ENCODE measurements around the gene TMEM131L. TPM values are rescaled to one million over a fixed set of nuclear protein-coding genes. Genes with fewer than 3 reads are reported as not detected.

Gene TMEM131L
- total RNA-seq, 2 donors from 2014 or later = 4.8 to 6.2 TPM

DNA sequence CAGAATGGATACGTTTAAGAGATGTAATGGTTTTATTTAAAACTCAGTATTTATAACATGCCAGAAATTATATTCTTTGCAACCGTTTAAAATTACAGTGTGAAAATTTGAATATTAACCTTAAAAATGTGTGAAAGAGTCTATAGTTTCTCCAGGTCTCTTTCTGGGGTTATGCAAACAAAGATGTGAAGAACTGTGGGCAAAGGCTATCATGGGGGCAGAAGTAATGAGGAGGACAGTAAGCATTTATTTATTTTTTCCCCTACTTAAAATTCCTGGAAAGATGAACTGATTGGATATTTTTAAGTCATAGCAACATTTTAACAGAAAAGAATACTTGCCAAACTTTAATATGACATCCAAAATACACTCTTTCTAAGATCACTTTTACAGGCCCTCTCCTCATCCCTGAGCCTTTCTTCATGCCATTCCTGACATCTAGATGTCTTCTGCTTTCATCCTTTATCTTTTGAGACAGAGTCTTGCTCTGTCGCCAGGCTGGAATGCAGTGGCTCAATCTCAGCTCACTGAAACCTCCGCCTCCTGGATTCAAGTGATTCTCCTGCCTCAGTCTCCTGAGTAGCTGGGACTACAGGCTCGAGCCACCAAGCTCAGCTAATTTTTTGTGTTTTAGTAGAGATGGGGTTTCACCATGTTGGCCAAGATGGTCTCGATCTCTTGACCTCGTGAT lies 46.1 kb downstream of the TMEM131L start:
- DNase-seq = peak; percentile 12
- Histone ChIP-seq H3K4me3 (no peak overlapping the region), H3K4me1 (peaks cover 3% of the 10 kb centered on the region), H3K9ac (ENCODE audit: low read depth in 2 of 2, low read length in 2 of 2) (no peak overlapping the region), H3K36me3 (no peaks in the 10 kb centered on the region), H3K27me3 (no peaks in the 10 kb centered on the region), H3K9me3 (no peaks in the 10 kb centered on the region), H3K27ac (no peak overlapping the region)
- TF ChIP-seq, protein P1, sequence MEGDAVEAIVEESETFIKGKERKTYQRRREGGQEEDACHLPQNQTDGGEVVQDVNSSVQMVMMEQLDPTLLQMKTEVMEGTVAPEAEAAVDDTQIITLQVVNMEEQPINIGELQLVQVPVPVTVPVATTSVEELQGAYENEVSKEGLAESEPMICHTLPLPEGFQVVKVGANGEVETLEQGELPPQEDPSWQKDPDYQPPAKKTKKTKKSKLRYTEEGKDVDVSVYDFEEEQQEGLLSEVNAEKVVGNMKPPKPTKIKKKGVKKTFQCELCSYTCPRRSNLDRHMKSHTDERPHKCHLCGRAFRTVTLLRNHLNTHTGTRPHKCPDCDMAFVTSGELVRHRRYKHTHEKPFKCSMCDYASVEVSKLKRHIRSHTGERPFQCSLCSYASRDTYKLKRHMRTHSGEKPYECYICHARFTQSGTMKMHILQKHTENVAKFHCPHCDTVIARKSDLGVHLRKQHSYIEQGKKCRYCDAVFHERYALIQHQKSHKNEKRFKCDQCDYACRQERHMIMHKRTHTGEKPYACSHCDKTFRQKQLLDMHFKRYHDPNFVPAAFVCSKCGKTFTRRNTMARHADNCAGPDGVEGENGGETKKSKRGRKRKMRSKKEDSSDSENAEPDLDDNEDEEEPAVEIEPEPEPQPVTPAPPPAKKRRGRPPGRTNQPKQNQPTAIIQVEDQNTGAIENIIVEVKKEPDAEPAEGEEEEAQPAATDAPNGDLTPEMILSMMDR (IDR thresholded peaks at IDR 0.05) = no peak
- intact Hi-C loops (cut with DNase I) = no loop called here

DNA sequence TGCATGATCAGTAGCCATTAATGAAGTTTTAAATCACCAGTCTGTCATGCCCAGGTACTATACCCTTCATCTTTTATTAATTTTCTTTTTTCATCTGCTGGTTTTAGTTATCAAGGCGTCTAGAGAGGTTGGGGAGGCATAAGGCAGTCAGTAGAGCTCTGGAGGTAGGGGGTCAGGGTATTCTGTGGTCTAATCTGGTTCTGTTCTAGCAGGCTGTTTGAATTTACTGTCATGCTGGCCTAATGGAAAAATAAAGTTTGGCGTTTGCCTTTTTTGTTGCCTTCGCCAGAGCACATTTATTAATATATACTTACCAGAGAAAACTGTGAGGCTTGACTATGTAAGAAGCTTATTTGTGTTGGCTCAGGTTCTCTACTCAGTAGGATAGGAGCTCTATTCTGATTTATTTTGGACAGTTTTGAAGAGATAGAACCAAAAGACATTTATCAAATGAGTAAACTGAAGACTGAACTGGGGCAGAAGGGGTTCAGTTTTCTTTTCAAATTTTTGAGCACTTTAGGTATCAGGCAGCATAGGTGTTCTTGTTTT lies 46.9 kb downstream of the TMEM131L start:
- intact Hi-C loops (cut with DNase I) = no loop called here
- Histone ChIP-seq H3K27me3 (no peaks in the 10 kb centered on the region), H3K4me3 (no peak overlapping the region), H3K27ac (no peak overlapping the region), H3K36me3 (no peaks in the 10 kb centered on the region), H3K4me1 (peaks cover 3% of the 10 kb centered on the region), H3K9ac (ENCODE audit: low read depth in 2 of 2, low read length in 2 of 2) (no peak overlapping the region), H3K9me3 (no peaks in the 10 kb centered on the region)
- no peak for DNase-seq
- TF ChIP-seq, protein P1 (IDR thresholded peaks at IDR 0.05) = no peak

DNA sequence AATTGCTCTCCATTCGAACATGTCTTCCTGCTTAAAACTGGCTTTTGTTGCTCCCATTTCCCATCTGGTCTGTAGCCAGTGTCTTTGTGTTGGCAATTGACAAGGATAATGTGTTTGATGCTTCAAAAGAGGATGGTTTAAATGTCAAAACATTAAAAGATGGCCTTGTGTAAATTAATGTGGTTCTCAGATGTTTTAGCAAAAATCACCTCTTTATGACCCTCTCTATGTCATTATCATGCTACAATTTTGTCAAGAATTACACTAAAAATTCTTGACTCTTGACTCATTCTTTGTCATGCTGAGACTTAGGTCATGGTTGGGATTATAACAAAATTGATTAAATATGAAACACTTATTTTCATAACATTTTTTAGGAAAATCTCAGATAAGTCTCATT lies 47.4 kb downstream of the TMEM131L start:
- intact Hi-C loops (cut with DNase I) = no loop called here
- no peak overlapping the region for H3K4me3 ChIP-seq
- DNase-seq = no peak
- H3K9me3 ChIP-seq = no peaks in the 10 kb centered on the region
- peaks cover 3% of the 10 kb centered on the region for H3K4me1 ChIP-seq
- H3K27ac ChIP-seq = no peak overlapping the region
- H3K36me3 ChIP-seq = no peaks in the 10 kb centered on the region
- no peak overlapping the region for H3K9ac ChIP-seq (ENCODE audit: low read depth in 2 of 2, low read length in 2 of 2)
- H3K27me3 ChIP-seq = no peaks in the 10 kb centered on the region
- TF ChIP-seq, protein P1 (IDR thresholded peaks at IDR 0.05) = no peak

DNA sequence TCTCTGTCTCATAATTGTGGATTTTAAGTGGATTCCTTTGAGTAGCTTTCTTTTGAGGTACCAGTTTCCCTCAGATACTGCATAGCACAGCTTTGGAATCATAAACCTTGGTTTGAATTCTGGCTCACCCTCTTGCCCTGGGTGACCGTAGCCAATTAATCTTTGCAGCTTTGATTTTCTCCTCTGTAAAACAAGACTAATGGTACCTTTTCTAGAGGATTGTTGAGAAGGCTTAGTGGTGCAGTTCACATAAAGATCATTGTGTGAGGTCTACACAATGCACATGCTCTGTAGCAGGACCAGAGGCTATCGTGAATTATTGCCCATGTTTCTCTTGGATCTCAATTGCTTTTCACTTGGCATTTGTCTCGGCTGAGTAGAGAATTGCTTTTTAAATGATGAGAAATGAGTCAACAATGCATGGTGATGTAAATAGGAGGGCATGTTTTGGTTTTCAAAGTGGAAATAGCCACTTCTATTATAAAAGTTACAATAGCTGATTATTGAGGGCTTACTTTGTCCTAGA lies 47.9 kb downstream of the TMEM131L start:
- no peak overlapping the region for H3K4me3 ChIP-seq
- no peaks in the 10 kb centered on the region for H3K27me3 ChIP-seq
- no peaks in the 10 kb centered on the region for H3K9me3 ChIP-seq
- no peaks in the 10 kb centered on the region for H3K36me3 ChIP-seq
- TF ChIP-seq, protein P1 (IDR thresholded peaks at IDR 0.05) = no peak
- H3K4me1 ChIP-seq = peaks cover 3% of the 10 kb centered on the region
- intact Hi-C loops (cut with DNase I) = no loop called here
- no peak overlapping the region for H3K9ac ChIP-seq (ENCODE audit: low read depth in 2 of 2, low read length in 2 of 2)
- DNase-seq = no peak
- no peak overlapping the region for H3K27ac ChIP-seq

DNA sequence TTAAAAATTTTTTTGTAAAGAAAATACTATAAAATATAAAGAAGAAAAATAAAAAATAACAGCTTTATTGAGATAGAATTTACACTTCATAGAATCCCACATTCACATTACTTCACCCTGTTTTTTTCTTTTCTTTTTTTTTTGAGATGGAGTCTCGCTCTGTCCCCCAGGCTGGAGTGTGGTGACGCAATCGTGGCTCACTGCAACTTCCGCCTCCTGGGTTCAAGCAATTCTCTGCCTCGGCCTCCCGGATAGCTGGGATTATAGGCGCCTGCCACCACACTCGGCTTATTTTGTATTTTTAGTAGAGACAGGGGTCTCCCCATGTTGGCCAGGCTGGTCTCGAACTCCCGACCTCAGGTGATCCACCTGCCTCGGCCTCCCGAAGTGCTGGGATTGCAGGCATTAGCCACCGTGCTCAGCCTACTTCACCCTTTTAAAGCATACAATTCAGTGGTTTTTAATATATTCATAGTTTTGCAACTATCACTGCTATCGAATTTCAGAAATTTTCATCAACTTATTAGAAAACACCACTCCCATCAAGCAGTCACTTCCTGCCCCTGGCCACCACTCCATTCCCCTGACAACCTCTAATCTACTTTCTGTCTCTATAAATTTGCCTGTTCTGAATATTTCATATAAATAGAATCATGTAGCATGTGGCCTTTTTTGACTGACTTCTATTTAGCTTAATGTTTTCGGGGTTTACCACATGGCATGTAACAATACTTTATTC lies 48.7 kb downstream of the TMEM131L start:
- intact Hi-C loops (cut with DNase I) = no loop called here
- H3K4me1 ChIP-seq = no peaks in the 10 kb centered on the region
- no peak overlapping the region for H3K27ac ChIP-seq
- DNase-seq = no peak
- no peaks in the 10 kb centered on the region for H3K9me3 ChIP-seq
- H3K9ac ChIP-seq (ENCODE audit: low read depth in 2 of 2, low read length in 2 of 2) = no peak overlapping the region
- H3K4me3 ChIP-seq = no peak overlapping the region
- H3K36me3 ChIP-seq = no peaks in the 10 kb centered on the region
- H3K27me3 ChIP-seq = no peaks in the 10 kb centered on the region
- TF ChIP-seq, protein P1 (IDR thresholded peaks at IDR 0.05) = no peak
